SIG-M5 treated with dmso at 0.1 percent for 504 hours (cell line): ENCODE results near the gene RIC1.
"Not testable (repeated sequence)": the region's sequence is repeated elsewhere in the genome, so short reads cannot be mapped to it uniquely, and the experiment has no call there.

Source experiments
- DNase-seq: peaks from one replicate; lab custom pipeline; 2025; ENCODE audit not compliant: unreplicated experiment; lab: John Stamatoyannopoulos, UW

RIC1 gene

GRCh38 chr9:5628530-5629311 lies at the start of gene RIC1:
RIC1 (plus strand) TSS chr9:5629107; CDS start chr9:5629310, 203 bp downstream.
- peak; percentile 87 for DNase-seq

GRCh38 chr9:5579881-5580280 lies 49.0 kb upstream of the RIC1 start:
- no peak for DNase-seq

GRCh38 chr9:5580650-5581049 lies 48.3 kb upstream of the RIC1 start:
- DNase-seq, result no peak

- DNase-seq, result not testable (repeated sequence)
Observed at GRCh38 chr9:5581706-5582105, 47.2 kb upstream of the RIC1 start.

- DNase-seq, result no peak
Observed at GRCh38 chr9:5582835-5583195, 46.1 kb upstream of the RIC1 start.

GRCh38 chr9:5586391-5586802 lies 42.5 kb upstream of the RIC1 start:
- no peak for DNase-seq

- no peak for DNase-seq
Observed at GRCh38 chr9:5587024-5587423, 41.9 kb upstream of the RIC1 start.

- DNase-seq, result no peak
Observed at GRCh38 chr9:5592231-5592630, 36.7 kb upstream of the RIC1 start.

- no peak for DNase-seq
Observed at GRCh38 chr9:5592904-5593303, 36.0 kb upstream of the RIC1 start.

GRCh38 chr9:5593904-5594303 lies 35.0 kb upstream of the RIC1 start:
- peak; percentile 31 for DNase-seq

GRCh38 chr9:5596173-5596572 lies 32.7 kb upstream of the RIC1 start:
- no peak for DNase-seq

GRCh38 chr9:5608298-5609225 lies 20.3 kb upstream of the RIC1 start:
- DNase-seq, result peak; percentile 9

- DNase-seq, result no peak
Observed at GRCh38 chr9:5609226-5609596, 19.7 kb upstream of the RIC1 start.

GRCh38 chr9:5610491-5610890 lies 18.4 kb upstream of the RIC1 start:
- no peak for DNase-seq

GRCh38 chr9:5611321-5612184 lies 17.4 kb upstream of the RIC1 start:
- DNase-seq, result no peak

GRCh38 chr9:5612185-5612530 lies 16.7 kb upstream of the RIC1 start:
- DNase-seq, result no peak

GRCh38 chr9:5614192-5614591 lies 14.7 kb upstream of the RIC1 start:
- no peak for DNase-seq

- no peak for DNase-seq
Observed at GRCh38 chr9:5614985-5615384, 13.9 kb upstream of the RIC1 start.

- peak; percentile 89 for DNase-seq
Observed at GRCh38 chr9:5617749-5618148, 11.2 kb upstream of the RIC1 start.

GRCh38 chr9:5620494-5620893 lies 8.4 kb upstream of the RIC1 start:
- no peak for DNase-seq

GRCh38 chr9:5621327-5621726 lies 7.6 kb upstream of the RIC1 start:
- no peak for DNase-seq
